ENCODE measurements around the gene SLC10A3.

Gene SLC10A3

GRCh38 chrX:154476821-154477220, 13.6 kb downstream of the SLC10A3 start:
- Histone ChIP-seq H3K9me3 (ENCODE audit: control insufficient read depth, insufficient read depth, low read depth, low read length) (no peaks in the 10 kb centered on the region), H3K4me3 (ENCODE audit: low read depth, low read length) (no peak overlapping the region), H3K27ac (ENCODE audit: extremely low read depth, low read depth, low read length) (no peak overlapping the region), H3K36me3 (ENCODE audit: control insufficient read depth in 2 of 2, insufficient read depth in 1 of 2, low read length in 2 of 2) (peaks cover 0 to 18% of the 10 kb centered on the region in 2 experiments; a peak in 2 of 3 replicates), H3K4me1 (ENCODE audit: control insufficient read depth, insufficient read depth, low read length) (no peaks in the 10 kb centered on the region; the same call in 1 of the 2 replicates)
- ChIA-PET CTCF (interaction anchor here (0.6 to 2.1 kb wide), 3 partner anchors 11 to 161 kb away, joined by 3 to 6 read pairs (median 4); partner anchors contain the start of gene UBL4A), POLR2A (interaction anchor here (0.8 to 2.6 kb wide), 5 partner anchors 10 to 464 kb away, joined by 3 to 14 read pairs (median 7); partner anchors contain the start of genes PLXNA3, SLC10A3 and UBL4A)
- no peak for TF ChIP-seq ATF2 (tag by site-specific recombination; IDR thresholded peaks at IDR 0.05; ENCODE audit: low read depth)
- TF ChIP-seq ZNF792 (tag by site-specific recombination; IDR thresholded peaks at IDR 0.05): no peak
- TF ChIP-seq ZNF280C (tag by site-specific recombination; IDR thresholded peaks at IDR 0.05): no peak
- TF ChIP-seq ZNF404 (tag by site-specific recombination; IDR thresholded peaks at IDR 0.05): no peak

- Histone ChIP-seq H3K36me3 (ENCODE audit: control insufficient read depth in 2 of 2, insufficient read depth in 1 of 2, low read length in 2 of 2) (peaks cover 0 to 50% of the 10 kb centered on the region in 2 experiments; a peak in 2 of 3 replicates), H3K4me1 (ENCODE audit: control insufficient read depth, insufficient read depth, low read length) (no peaks in the 10 kb centered on the region; the same call in 1 of the 2 replicates), H3K27ac (ENCODE audit: extremely low read depth, low read depth, low read length) (no peak overlapping the region), H3K4me3 (ENCODE audit: low read depth, low read length) (no peak overlapping the region), H3K9me3 (ENCODE audit: control insufficient read depth, insufficient read depth, low read depth, low read length) (no peaks in the 10 kb centered on the region)
- ChIA-PET POLR2A (no interaction called here), CTCF (interaction anchor here (0.6 to 1.1 kb wide), 4 partner anchors 13 to 174 kb away, joined by 3 to 5 read pairs (median 4); partner anchors contain the start of gene UBL4A)
- no peak for TF ChIP-seq PRDM4 (tag by site-specific recombination; IDR thresholded peaks at IDR 0.05)
- peak; percentile 78 for TF ChIP-seq ZBTB17 (tag by site-specific recombination; IDR thresholded peaks at IDR 0.05)
- 0 out of 2 replicates have a peak, but pooled peaks have one; percentile 7 for TF ChIP-seq ZFHX2 (tag by site-specific recombination; conservative IDR thresholded peaks at IDR 0.05)
These were observed 16.7 kb downstream of the SLC10A3 start for GRCh38 chrX:154473683-154474082.

- Histone ChIP-seq H3K4me3 (ENCODE audit: low read depth, low read length) (no peak overlapping the region), H3K27ac (ENCODE audit: extremely low read depth, low read depth, low read length) (no peak overlapping the region), H3K4me1 (ENCODE audit: control insufficient read depth, insufficient read depth, low read length) (no peaks in the 10 kb centered on the region; the same call in 1 of the 2 replicates), H3K9me3 (ENCODE audit: control insufficient read depth, insufficient read depth, low read depth, low read length) (no peaks in the 10 kb centered on the region), H3K36me3 (ENCODE audit: control insufficient read depth in 2 of 2, insufficient read depth in 1 of 2, low read length in 2 of 2) (peaks cover 0 to 57% of the 10 kb centered on the region in 2 experiments; a peak in 2 of 3 replicates)
- ChIA-PET CTCF (interaction anchor here (0.8 to 1.1 kb wide), 3 partner anchors 14 to 64 kb away, joined by 4 to 6 read pairs (median 5); partner anchors contain the start of gene UBL4A), POLR2A (interaction anchor here (0.7 kb wide), 1 partner anchor 10 kb away, joined by 3 read pairs; no protein-coding TSS in a partner anchor)
- TF ChIP-seq ZFP69B (tag by site-specific recombination; IDR thresholded peaks at IDR 0.05) (no peak), ZNF521 (tag by site-specific recombination; IDR thresholded peaks at IDR 0.05) (no peak), ZBTB17 (tag by site-specific recombination; IDR thresholded peaks at IDR 0.05) (no peak), ZNF223 (tag by site-specific recombination; IDR thresholded peaks at IDR 0.05) (no peak), ZNF398 (tag by site-specific recombination; IDR thresholded peaks at IDR 0.05) (no peak), ZNF114 (tag by site-specific recombination; IDR thresholded peaks at IDR 0.05) (no peak), ZSCAN5A (tag by site-specific recombination; IDR thresholded peaks at IDR 0.05) (no peak)
These were observed 17.5 kb downstream of the SLC10A3 start for GRCh38 chrX:154472685-154473632.

All from HEK293 (cell line).